Subcutaneous adipose tissue (tissue), 4 donors: ENCODE data around the gene ATP6V1B1. TPM values are rescaled to one million over a fixed set of nuclear protein-coding genes. Genes with fewer than 3 reads are reported as not detected.

ENCODE experiments used
- CTCF ChIP-seq: fragments of 450-650 bp; IDR thresholded peaks from one replicate; pipeline ENCODE4 v1.5.1; 2016; ENCODE audit warnings: low read depth, mild to moderate bottlenecking, control low read depth, antibody characterized with exemption, moderate library complexity
- total RNA-seq, 4 donors: library from RNA; depleted of rRNA; stranded (reverse); fragments of >200 nt; gene quantifications; one replicate each; pipeline ENCODE4 v1.1.0, GENCODE V29; 2016

Gene ATP6V1B1
- total RNA-seq, 4 donors from 2014 or later, result not detected

GRCh38 chr2:70902579-70902978 lies 33.1 kb upstream of the ATP6V1B1 start:
- no peak for TF ChIP-seq CTCF

GRCh38 chr2:70903171-70903570 lies 32.5 kb upstream of the ATP6V1B1 start:
- no peak for TF ChIP-seq CTCF

- no peak for TF ChIP-seq CTCF
Measured at GRCh38 chr2:70903641-70904340, 31.9 kb upstream of the ATP6V1B1 start.

- no peak for TF ChIP-seq CTCF
Measured at GRCh38 chr2:70904371-70905216, 31.1 kb upstream of the ATP6V1B1 start.

GRCh38 chr2:70905443-70906421 lies 30.0 kb upstream of the ATP6V1B1 start:
- no peak for TF ChIP-seq CTCF

- TF ChIP-seq CTCF, result no peak
Measured at GRCh38 chr2:70906439-70907005, 29.2 kb upstream of the ATP6V1B1 start.
